Ovary (tissue), 3 donors: ENCODE results near the gene PHLDB2.

ENCODE experiments used
- CTCF ChIP-seq, 3 donors: fragments of 450-650 bp in 2 of 3; fragments of 200-600 bp in 1 of 3; IDR thresholded peaks; one replicate each; pipeline versions ENCODE4 v1.5.1 to v1.8.0; 2016 to 2022; ENCODE audit warnings: antibody characterized with exemption in 3 of 3, mild to moderate bottlenecking in 1 of 3
- POLR2A ChIP-seq: fragments of 450-650 bp; IDR thresholded peaks from one replicate; pipeline ENCODE4 v1.6.1; 2017; ENCODE audit warnings: antibody characterized with exemption, mild to moderate bottlenecking, moderate library complexity
- donor health status: DM: no; HTN: no; CAD: no.

GRCh38 chr3:112013058-112013783, 154.2 kb downstream of the PHLDB2 start:
- TF ChIP-seq CTCF (IDR thresholded peaks at IDR 0.05) (peak; percentile 42 to 55 (median 53)), POLR2A (no peak)
